K562 (cell line): ENCODE data around the gene ZNF552. TPM values are rescaled to one million over a fixed set of nuclear protein-coding genes. Genes with fewer than 3 reads are reported as not detected.

ENCODE experiments used
- CREM ChIP-seq: IDR thresholded peaks from 2 replicates; pipeline ENCODE4 v1.6.1; 2014; ENCODE audit warnings: antibody characterized with exemption, low read depth
- GTF2F1 ChIP-seq: IDR thresholded peaks from 2 replicates; pipeline ENCODE4 v1.6.1; 2011; ENCODE audit warnings: low read depth, low read length, improper control_type of control experiment
- NBN ChIP-seq: fragments of 450-650 bp; IDR thresholded peaks from 2 replicates; pipeline ENCODE4 v1.6.1; 2016; ENCODE audit warnings: low read depth, mild to moderate bottlenecking
- RUNX1 ChIP-seq: sonication (generic); IDR thresholded peaks from 2 replicates; pipeline ENCODE4 v1.6.1; 2016; ENCODE audit warnings: antibody characterized with exemption, low read depth
- ZNF583 ChIP-seq: fragments of 250-450 bp; sonication (Bioruptor Pico); IDR thresholded peaks from 2 replicates; pipeline ENCODE4 v1.4.0; 2020
- polyA plus RNA-seq, 8 experiments: library from polyadenylated mRNA; depleted of rRNA in 4 of 8; stranded (reverse) in 5 of 8; unstranded in 3 of 8; fragments of >200 nt; fragmentation: Nextera tagmentation in 2 of 8; fragmentation: Illumina TruSeq in 1 of 8; extraction: Ambion mirVana in 2 of 8; extraction: Trizol in 1 of 8; gene quantifications; 2 replicates each; pipeline versions ENCODE4 v1.2.1 to v1.2.3, GENCODE V29; 2011 to 2014; ENCODE audit warnings: inconsistent platforms in 1 of 8, missing spikeins in 1 of 8
- total RNA-seq, 7 experiments: library from RNA; depleted of rRNA in 6 of 7; stranded (reverse); fragments of >200 nt in 6 of 7; fragmentation: Illumina TruSeq in 2 of 7; extraction: Trizol in 2 of 7; gene quantifications; 2 replicates each; pipeline versions ENCODE4 v1.2.1 to v1.2.3, GENCODE V29; 2011 to 2021; ENCODE audit warnings: low replicate concordance in 1 of 7
- TF ChIP-seq, protein P1 (sequence below): IDR thresholded peaks from 2 replicates; pipeline ENCODE4 v1.6.1; 2016; ENCODE audit warnings: missing genetic modification characterization, missing compliant biosample characterization
- TF ChIP-seq, protein P2 (sequence below): fragments of 450-650 bp; IDR thresholded peaks from 2 replicates; pipeline ENCODE4 v1.6.1; 2016
- TF ChIP-seq, protein P3 (sequence below): fragments of 250-450 bp; sonication (Bioruptor Pico); IDR thresholded peaks from 2 replicates; pipeline ENCODE4 v1.8.0; 2021; ENCODE audit warnings: mild to moderate bottlenecking, moderate library complexity
- TF ChIP-seq, protein P4 (sequence below): fragments of 450-650 bp; IDR thresholded peaks from 2 replicates; pipeline ENCODE4 v1.6.1; 2017; ENCODE audit warnings: antibody characterized with exemption, mild to moderate bottlenecking

ZNF552 gene
- total and polyA plus RNA-seq, 9 of the 15 experiments (the other 6 are each of a cell fraction or from before 2014, with no cell fraction given): 4.4 to 12.4 (median 8.5) TPM

DNA sequence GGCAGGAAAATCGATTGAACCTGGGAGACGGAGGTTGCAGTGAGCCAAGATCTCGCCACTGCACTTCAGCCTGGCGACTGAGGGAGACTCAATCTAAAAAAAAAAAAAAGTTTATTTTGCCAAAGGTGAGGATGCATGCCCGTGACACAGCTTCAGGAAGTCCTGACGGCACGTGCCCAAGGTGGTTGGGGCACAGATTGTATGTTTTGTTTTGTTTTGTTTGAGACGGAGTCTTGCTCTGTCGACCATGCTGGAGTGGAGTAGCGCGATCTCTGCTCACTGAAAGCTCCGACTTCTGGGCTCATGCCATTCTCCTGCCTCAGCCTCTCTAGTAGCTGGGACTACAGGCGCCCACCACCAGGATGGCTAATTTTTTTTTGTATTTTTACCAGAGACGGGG is 3.3 kb upstream of the ZNF552 start (continued):
- TF ChIP-seq NBN (no peak), GTF2F1 (no peak), RUNX1 (no peak), ZNF583 (CRISPR knock-in tag) (no peak), CREM (no peak)
- TF ChIP-seq, protein P1, sequence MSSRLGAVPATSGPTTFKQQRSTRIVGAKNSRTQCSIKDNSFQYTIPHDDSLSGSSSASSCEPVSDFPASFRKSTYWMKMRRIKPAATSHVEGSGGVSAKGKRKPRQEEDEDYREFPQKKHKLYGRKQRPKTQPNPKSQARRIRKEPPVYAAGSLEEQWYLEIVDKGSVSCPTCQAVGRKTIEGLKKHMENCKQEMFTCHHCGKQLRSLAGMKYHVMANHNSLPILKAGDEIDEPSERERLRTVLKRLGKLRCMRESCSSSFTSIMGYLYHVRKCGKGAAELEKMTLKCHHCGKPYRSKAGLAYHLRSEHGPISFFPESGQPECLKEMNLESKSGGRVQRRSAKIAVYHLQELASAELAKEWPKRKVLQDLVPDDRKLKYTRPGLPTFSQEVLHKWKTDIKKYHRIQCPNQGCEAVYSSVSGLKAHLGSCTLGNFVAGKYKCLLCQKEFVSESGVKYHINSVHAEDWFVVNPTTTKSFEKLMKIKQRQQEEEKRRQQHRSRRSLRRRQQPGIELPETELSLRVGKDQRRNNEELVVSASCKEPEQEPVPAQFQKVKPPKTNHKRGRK (tag): no peak
- TF ChIP-seq, protein P2, sequence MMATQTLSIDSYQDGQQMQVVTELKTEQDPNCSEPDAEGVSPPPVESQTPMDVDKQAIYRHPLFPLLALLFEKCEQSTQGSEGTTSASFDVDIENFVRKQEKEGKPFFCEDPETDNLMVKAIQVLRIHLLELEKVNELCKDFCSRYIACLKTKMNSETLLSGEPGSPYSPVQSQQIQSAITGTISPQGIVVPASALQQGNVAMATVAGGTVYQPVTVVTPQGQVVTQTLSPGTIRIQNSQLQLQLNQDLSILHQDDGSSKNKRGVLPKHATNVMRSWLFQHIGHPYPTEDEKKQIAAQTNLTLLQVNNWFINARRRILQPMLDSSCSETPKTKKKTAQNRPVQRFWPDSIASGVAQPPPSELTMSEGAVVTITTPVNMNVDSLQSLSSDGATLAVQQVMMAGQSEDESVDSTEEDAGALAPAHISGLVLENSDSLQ: no peak
- TF ChIP-seq, protein P3, sequence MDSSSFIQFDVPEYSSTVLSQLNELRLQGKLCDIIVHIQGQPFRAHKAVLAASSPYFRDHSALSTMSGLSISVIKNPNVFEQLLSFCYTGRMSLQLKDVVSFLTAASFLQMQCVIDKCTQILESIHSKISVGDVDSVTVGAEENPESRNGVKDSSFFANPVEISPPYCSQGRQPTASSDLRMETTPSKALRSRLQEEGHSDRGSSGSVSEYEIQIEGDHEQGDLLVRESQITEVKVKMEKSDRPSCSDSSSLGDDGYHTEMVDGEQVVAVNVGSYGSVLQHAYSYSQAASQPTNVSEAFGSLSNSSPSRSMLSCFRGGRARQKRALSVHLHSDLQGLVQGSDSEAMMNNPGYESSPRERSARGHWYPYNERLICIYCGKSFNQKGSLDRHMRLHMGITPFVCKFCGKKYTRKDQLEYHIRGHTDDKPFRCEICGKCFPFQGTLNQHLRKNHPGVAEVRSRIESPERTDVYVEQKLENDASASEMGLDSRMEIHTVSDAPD: no peak
- TF ChIP-seq, protein P4, sequence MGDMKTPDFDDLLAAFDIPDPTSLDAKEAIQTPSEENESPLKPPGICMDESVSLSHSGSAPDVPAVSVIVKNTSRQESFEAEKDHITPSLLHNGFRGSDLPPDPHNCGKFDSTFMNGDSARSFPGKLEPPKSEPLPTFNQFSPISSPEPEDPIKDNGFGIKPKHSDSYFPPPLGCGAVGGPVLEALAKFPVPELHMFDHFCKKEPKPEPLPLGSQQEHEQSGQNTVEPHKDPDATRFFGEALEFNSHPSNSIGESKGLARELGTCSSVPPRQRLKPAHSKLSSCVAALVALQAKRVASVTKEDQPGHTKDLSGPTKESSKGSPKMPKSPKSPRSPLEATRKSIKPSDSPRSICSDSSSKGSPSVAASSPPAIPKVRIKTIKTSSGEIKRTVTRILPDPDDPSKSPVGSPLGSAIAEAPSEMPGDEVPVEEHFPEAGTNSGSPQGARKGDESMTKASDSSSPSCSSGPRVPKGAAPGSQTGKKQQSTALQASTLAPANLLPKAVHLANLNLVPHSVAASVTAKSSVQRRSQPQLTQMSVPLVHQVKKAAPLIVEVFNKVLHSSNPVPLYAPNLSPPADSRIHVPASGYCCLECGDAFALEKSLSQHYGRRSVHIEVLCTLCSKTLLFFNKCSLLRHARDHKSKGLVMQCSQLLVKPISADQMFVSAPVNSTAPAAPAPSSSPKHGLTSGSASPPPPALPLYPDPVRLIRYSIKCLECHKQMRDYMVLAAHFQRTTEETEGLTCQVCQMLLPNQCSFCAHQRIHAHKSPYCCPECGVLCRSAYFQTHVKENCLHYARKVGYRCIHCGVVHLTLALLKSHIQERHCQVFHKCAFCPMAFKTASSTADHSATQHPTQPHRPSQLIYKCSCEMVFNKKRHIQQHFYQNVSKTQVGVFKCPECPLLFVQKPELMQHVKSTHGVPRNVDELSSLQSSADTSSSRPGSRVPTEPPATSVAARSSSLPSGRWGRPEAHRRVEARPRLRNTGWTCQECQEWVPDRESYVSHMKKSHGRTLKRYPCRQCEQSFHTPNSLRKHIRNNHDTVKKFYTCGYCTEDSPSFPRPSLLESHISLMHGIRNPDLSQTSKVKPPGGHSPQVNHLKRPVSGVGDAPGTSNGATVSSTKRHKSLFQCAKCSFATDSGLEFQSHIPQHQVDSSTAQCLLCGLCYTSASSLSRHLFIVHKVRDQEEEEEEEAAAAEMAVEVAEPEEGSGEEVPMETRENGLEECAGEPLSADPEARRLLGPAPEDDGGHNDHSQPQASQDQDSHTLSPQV: no peak
